GM12874 (cell line): ENCODE measurements around the gene AKR1B1.

Source experiments
- CTCF ChIP-seq: IDR thresholded peaks from 2 replicates; pipeline ENCODE4 v1.5.1; 2011; ENCODE audit warnings: low read depth, mild to moderate bottlenecking, control low read depth, low read length, moderate library complexity; ENCODE audit not compliant: insufficient read depth

The AKR1B1 gene

GRCh38 chr7:134458806-134459698, at the start of gene AKR1B1:
TSS of gene AKR1B1 (minus strand) at chr7:134459100. CDS start at chr7:134459062, 38 bp downstream.
- TF ChIP-seq CTCF, result peak; percentile 72

GRCh38 chr7:134505856-134506255, 47.0 kb upstream of the AKR1B1 start:
- TF ChIP-seq CTCF, result no peak

- TF ChIP-seq CTCF, result no peak
Measured at GRCh38 chr7:134504660-134505164, 45.8 kb upstream of the AKR1B1 start.

- no peak for TF ChIP-seq CTCF
Measured at GRCh38 chr7:134502463-134503371, 43.8 kb upstream of the AKR1B1 start.

GRCh38 chr7:134500982-134501381, 42.1 kb upstream of the AKR1B1 start:
- TF ChIP-seq CTCF, result no peak

GRCh38 chr7:134500406-134500805, 41.5 kb upstream of the AKR1B1 start:
- no peak for TF ChIP-seq CTCF

- no peak for TF ChIP-seq CTCF
Measured at GRCh38 chr7:134495546-134495945, 36.6 kb upstream of the AKR1B1 start.
